H9 (cell line): ENCODE data around the gene ABHD17C. TPM values are rescaled to one million over a fixed set of nuclear protein-coding genes. Genes with fewer than 3 reads are reported as not detected.

Source experiments
- DNase-seq: peaks from one replicate; pipeline ENCODE4 v3.0.0-alpha.2; 2017
- H2AFZ ChIP-seq: one replicate; pipeline ENCODE4 v1.6.1; 2013; ENCODE audit warnings: mild to moderate bottlenecking, low read length, control low read depth, moderate library complexity
- H2AK5ac ChIP-seq: 2 replicates; pipeline ENCODE4 v1.6.1; 2013; ENCODE audit warnings: low read length, control low read depth, mixed read lengths; ENCODE audit not compliant: insufficient read length
- H2BK120ac ChIP-seq: one replicate; pipeline ENCODE4 v1.6.1; 2013; ENCODE audit warnings: low read depth, mild to moderate bottlenecking, low read length, control low read depth, inconsistent platforms; ENCODE audit not compliant: poor library complexity, severe bottlenecking
- H2BK12ac ChIP-seq: 2 replicates; pipeline ENCODE4 v1.6.1; 2013; ENCODE audit warnings: low read length, control low read depth, mixed read lengths, low read depth; ENCODE audit not compliant: insufficient read length
- H2BK15ac ChIP-seq: 2 replicates; pipeline ENCODE4 v1.6.1; 2013; ENCODE audit warnings: low read depth, low read length, control low read depth
- H2BK20ac ChIP-seq: one replicate; pipeline ENCODE4 v1.6.1; 2013; ENCODE audit warnings: low read depth, mild to moderate bottlenecking, low read length, control low read depth, inconsistent platforms; ENCODE audit not compliant: poor library complexity, severe bottlenecking
- H2BK5ac ChIP-seq: 2 replicates; pipeline ENCODE4 v1.6.1; 2013; ENCODE audit warnings: low read length, control low read depth, mixed read lengths; ENCODE audit not compliant: insufficient read length
- H3K14ac ChIP-seq: 2 replicates; pipeline ENCODE4 v1.6.1; 2013; ENCODE audit warnings: low read length, control low read depth; ENCODE audit not compliant: insufficient read depth
- H3K18ac ChIP-seq: 2 replicates; pipeline ENCODE4 v1.6.1; 2013; ENCODE audit warnings: low read depth, mild to moderate bottlenecking, mixed read lengths, low read length, control low read depth; ENCODE audit not compliant: insufficient read length
- H3K23ac ChIP-seq: 2 replicates; pipeline ENCODE4 v1.6.1; 2013; ENCODE audit warnings: low read length, control low read depth, mixed read lengths, low read depth; ENCODE audit not compliant: insufficient read length
- H3K23me2 ChIP-seq: 2 replicates; pipeline ENCODE4 v1.6.1; 2013; ENCODE audit warnings: low read depth, mild to moderate bottlenecking, mixed read lengths, low read length, control low read depth; ENCODE audit not compliant: insufficient read length, poor library complexity, severe bottlenecking
- H3K27ac ChIP-seq: 2 replicates; pipeline ENCODE4 v1.5.1; 2013; ENCODE audit warnings: low read length, control low read depth, mixed read lengths, low read depth; ENCODE audit not compliant: insufficient read length
- H3K27me3 ChIP-seq: 2 replicates; pipeline ENCODE4 v1.6.1; 2013; ENCODE audit warnings: low read length, control low read depth, inconsistent platforms; ENCODE audit not compliant: insufficient read depth
- H3K4ac ChIP-seq: 2 replicates; pipeline ENCODE4 v1.6.1; 2013; ENCODE audit warnings: low read depth, mild to moderate bottlenecking, control low read depth, inconsistent platforms, low read length, moderate library complexity
- H3K4me1 ChIP-seq: 2 replicates; pipeline ENCODE4 v1.6.1; 2013; ENCODE audit warnings: low read length, control low read depth, inconsistent platforms; ENCODE audit not compliant: insufficient read depth
- H3K4me2 ChIP-seq: 2 replicates; pipeline ENCODE4 v1.6.1; 2013; ENCODE audit warnings: low read length, control low read depth, mixed read lengths; ENCODE audit not compliant: insufficient read length, insufficient read depth
- H3K56ac ChIP-seq: 2 replicates; pipeline ENCODE4 v1.6.1; 2013; ENCODE audit warnings: low read depth, mild to moderate bottlenecking, mixed read lengths, low read length, control low read depth; ENCODE audit not compliant: insufficient read length
- H3K79me1 ChIP-seq: 2 replicates; pipeline ENCODE4 v1.6.1; 2013; ENCODE audit warnings: low read depth, mild to moderate bottlenecking, moderate library complexity, low read length, control low read depth, inconsistent platforms; ENCODE audit not compliant: insufficient read depth, poor library complexity, severe bottlenecking
- H3K79me2 ChIP-seq: 2 replicates; pipeline ENCODE4 v1.6.1; 2013; ENCODE audit warnings: low read length, control low read depth, inconsistent platforms; ENCODE audit not compliant: insufficient read depth
- H3K9ac ChIP-seq: 2 replicates; pipeline ENCODE4 v1.6.1; 2013; ENCODE audit warnings: low read length, control low read depth, mixed read lengths; ENCODE audit not compliant: insufficient read length; ENCODE audit errors: extremely low read depth
- H3K9me3 ChIP-seq: one replicate; pipeline ENCODE4 v1.6.1; 2013; ENCODE audit warnings: low read depth, low read length, inconsistent platforms; ENCODE audit not compliant: control insufficient read depth
- H3T11ph ChIP-seq: one replicate; pipeline ENCODE4 v1.6.1; 2013; ENCODE audit warnings: mild to moderate bottlenecking, low read length, control low read depth, inconsistent platforms
- H4K20me1 ChIP-seq: one replicate; pipeline ENCODE4 v1.6.1; 2013; ENCODE audit not compliant: control insufficient read depth, insufficient read length, insufficient read depth
- H4K5ac ChIP-seq: 2 replicates; pipeline ENCODE4 v1.6.1; 2013; ENCODE audit warnings: low read depth, mild to moderate bottlenecking, mixed read lengths, low read length, control low read depth; ENCODE audit not compliant: insufficient read length
- H4K8ac ChIP-seq: replicated peaks from 2 replicates; pipeline ENCODE4 v1.6.1; 2013; ENCODE audit warnings: low read length, control low read depth, mixed read lengths, low read depth; ENCODE audit not compliant: insufficient read length
- H4K91ac ChIP-seq: 2 replicates; pipeline ENCODE4 v1.6.1; 2013; ENCODE audit warnings: low read depth, mild to moderate bottlenecking, moderate library complexity, mixed read lengths, low read length, control low read depth; ENCODE audit not compliant: insufficient read length
- H3K27ac Mint-ChIP-seq, 3 experiments: 2 replicates in 2 of 3; 3 replicates in 1 of 3; pipeline ENCODE4 v1.8.0; 2020 to 2021; ENCODE audit warnings: mixed read lengths in 3 of 3, mild to moderate bottlenecking in 1 of 3, moderate library complexity in 1 of 3
- H3K27me3 Mint-ChIP-seq: 2 replicates; pipeline ENCODE4 v1.8.0; 2021; ENCODE audit warnings: low read depth, mild to moderate bottlenecking, moderate library complexity, mixed read lengths
- H3K36me3 Mint-ChIP-seq, 3 experiments: 2 replicates in 2 of 3; 3 replicates in 1 of 3; pipeline ENCODE4 v1.8.0; 2020 to 2021; ENCODE audit warnings: low read depth in 3 of 3, mixed read lengths in 3 of 3; ENCODE audit not compliant: insufficient read depth in 1 of 3
- H3K4me1 Mint-ChIP-seq, 2 experiments: 2 replicates each; pipeline ENCODE4 v1.8.0; 2020; ENCODE audit warnings: mixed read lengths in 2 of 2
- H3K4me3 Mint-ChIP-seq, 2 experiments: 2 replicates in 1 of 2; 3 replicates in 1 of 2; pipeline ENCODE4 v1.8.0; 2020 to 2021; ENCODE audit warnings: mild to moderate bottlenecking in 2 of 2, mixed read lengths in 2 of 2, moderate library complexity in 1 of 2
- H3K9me3 Mint-ChIP-seq, 2 experiments: 2 replicates in 1 of 2; 3 replicates in 1 of 2; pipeline ENCODE4 v1.8.0; 2020; ENCODE audit warnings: mild to moderate bottlenecking in 2 of 2, mixed read lengths in 2 of 2, moderate library complexity in 1 of 2
- WGBS: extraction: QIAGEN DNeasy Blood & Tissue Kit; methylation state at CpG from one replicate; pipeline ENCODE4 v1.1.7; 2013; ENCODE audit warnings: missing lambda C conversion rate, low lambda C conversion rate, mixed read lengths; ENCODE audit not compliant: insufficient read length; ENCODE audit errors: extremely low coverage; 5-methylcytosine and 5-hydroxymethylcytosine counted together
- total RNA-seq: library from RNA; stranded (reverse); gene quantifications from 2 replicates; pipeline ENCODE4 v1.2.1, GENCODE V29; 2021
- TF ChIP-seq, protein P1 (sequence below): fragments of 200-600 bp; sonication (generic); conservative IDR thresholded peaks from 3 replicates; pipeline ENCODE4 v1.8.0; 2021; ENCODE audit warnings: antibody characterized with exemption, mild to moderate bottlenecking

The ABHD17C gene
- total RNA-seq, 1 experiment from 2014 or later: 21.5 TPM

DNA sequence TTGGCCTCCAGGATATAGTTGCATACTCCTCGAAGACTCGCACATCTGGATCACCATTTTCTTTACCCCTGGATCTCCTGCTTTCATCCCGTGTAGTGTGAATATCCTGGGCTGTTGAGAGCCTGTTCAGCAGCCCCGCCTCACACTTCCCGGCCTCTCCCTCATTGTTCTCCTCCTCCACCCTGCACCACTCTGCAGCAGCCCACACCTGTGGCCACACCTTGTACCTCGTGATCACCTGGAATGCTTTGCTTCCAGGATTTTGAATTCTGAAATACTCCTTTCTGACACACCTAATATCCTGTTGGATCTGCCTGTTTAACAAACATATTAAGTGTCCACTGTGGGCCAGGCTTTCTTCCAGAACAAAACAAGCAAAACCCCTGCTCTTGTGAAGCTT lies 14.4 kb downstream of the ABHD17C start:
- H3K23ac ChIP-seq: no peak overlapping the region
- no peak overlapping the region for H3K27ac ChIP-seq
- no peak overlapping the region for H2BK120ac ChIP-seq
- H2AFZ ChIP-seq: no peak overlapping the region
- no peak overlapping the region for H3K4ac ChIP-seq
- H3K14ac ChIP-seq: no peak overlapping the region
- no peak overlapping the region for H2BK20ac ChIP-seq
- H3K79me1 ChIP-seq: peaks cover 3% of the 10 kb centered on the region
- H3K79me2 ChIP-seq: 0 out of 2 replicates have a peak, but pooled peaks cover 1% of the 10 kb centered on the region
- Mint-ChIP-seq H3K27ac (no peak overlapping the region; a peak in 1 of 7 replicates), H3K36me3 (peaks cover 0 to 5% (median 2%) of the 10 kb centered on the region in 3 experiments; a peak in 3 of 7 replicates), H3K27me3 (no peaks in the 10 kb centered on the region), H3K9me3 (no peaks in the 10 kb centered on the region; a peak in 1 of 5 replicates), H3K4me3 (no peak overlapping the region), H3K4me1 (peaks cover 34 to 44% of the 10 kb centered on the region in 2 experiments)
- H3K4me2 ChIP-seq: no peak overlapping the region
- H3K56ac ChIP-seq: no peak overlapping the region
- H3K18ac ChIP-seq: no peak overlapping the region
- no peaks in the 10 kb centered on the region for H4K20me1 ChIP-seq
- no peak overlapping the region for H2BK15ac ChIP-seq
- peaks cover 9% of the 10 kb centered on the region; the same call in 1 of the 2 replicates for H3K4me1 ChIP-seq
- H4K5ac ChIP-seq: no peak overlapping the region
- no peak overlapping the region for H3T11ph ChIP-seq
- no peaks in the 10 kb centered on the region for H3K27me3 ChIP-seq
- no peaks in the 10 kb centered on the region for H3K9me3 ChIP-seq
- no peak overlapping the region for H4K91ac ChIP-seq
- H2BK12ac ChIP-seq: no peak overlapping the region
- TF ChIP-seq, protein P1, sequence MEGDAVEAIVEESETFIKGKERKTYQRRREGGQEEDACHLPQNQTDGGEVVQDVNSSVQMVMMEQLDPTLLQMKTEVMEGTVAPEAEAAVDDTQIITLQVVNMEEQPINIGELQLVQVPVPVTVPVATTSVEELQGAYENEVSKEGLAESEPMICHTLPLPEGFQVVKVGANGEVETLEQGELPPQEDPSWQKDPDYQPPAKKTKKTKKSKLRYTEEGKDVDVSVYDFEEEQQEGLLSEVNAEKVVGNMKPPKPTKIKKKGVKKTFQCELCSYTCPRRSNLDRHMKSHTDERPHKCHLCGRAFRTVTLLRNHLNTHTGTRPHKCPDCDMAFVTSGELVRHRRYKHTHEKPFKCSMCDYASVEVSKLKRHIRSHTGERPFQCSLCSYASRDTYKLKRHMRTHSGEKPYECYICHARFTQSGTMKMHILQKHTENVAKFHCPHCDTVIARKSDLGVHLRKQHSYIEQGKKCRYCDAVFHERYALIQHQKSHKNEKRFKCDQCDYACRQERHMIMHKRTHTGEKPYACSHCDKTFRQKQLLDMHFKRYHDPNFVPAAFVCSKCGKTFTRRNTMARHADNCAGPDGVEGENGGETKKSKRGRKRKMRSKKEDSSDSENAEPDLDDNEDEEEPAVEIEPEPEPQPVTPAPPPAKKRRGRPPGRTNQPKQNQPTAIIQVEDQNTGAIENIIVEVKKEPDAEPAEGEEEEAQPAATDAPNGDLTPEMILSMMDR: no peak
- H2AK5ac ChIP-seq: no peak overlapping the region
- no peak for DNase-seq
- no peak overlapping the region for H3K9ac ChIP-seq
- no peak overlapping the region for H4K8ac ChIP-seq
- no peak overlapping the region for H2BK5ac ChIP-seq
- no CpG with 5 or more reads among the region's 6 CpGs for WGBS
- no peaks in the 10 kb centered on the region for H3K23me2 ChIP-seq
